ENCODE data around the gene CAMK2D.

DNA sequence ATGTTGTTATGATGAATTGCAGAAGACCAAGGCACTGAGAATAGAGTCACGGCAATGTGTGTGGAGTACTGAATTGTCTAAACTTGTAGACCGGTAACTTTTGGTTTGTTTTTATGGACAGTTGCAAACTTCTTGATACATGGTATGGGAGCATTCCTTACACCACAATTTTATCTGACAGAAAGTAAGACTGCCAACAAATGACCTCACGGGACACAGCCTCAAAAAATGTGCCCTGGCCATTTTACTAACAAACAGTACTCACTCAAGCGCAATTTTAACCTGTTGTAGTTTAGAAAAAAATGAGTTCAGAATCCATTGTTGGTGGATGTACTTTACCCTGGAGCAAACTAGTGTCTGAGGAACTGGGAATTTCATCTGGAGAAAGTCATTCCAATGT is 321.2 kb downstream of the CAMK2D start:
- TF ChIP-seq, protein P1, sequence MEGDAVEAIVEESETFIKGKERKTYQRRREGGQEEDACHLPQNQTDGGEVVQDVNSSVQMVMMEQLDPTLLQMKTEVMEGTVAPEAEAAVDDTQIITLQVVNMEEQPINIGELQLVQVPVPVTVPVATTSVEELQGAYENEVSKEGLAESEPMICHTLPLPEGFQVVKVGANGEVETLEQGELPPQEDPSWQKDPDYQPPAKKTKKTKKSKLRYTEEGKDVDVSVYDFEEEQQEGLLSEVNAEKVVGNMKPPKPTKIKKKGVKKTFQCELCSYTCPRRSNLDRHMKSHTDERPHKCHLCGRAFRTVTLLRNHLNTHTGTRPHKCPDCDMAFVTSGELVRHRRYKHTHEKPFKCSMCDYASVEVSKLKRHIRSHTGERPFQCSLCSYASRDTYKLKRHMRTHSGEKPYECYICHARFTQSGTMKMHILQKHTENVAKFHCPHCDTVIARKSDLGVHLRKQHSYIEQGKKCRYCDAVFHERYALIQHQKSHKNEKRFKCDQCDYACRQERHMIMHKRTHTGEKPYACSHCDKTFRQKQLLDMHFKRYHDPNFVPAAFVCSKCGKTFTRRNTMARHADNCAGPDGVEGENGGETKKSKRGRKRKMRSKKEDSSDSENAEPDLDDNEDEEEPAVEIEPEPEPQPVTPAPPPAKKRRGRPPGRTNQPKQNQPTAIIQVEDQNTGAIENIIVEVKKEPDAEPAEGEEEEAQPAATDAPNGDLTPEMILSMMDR (conservative IDR thresholded peaks at IDR 0.05; ENCODE audit: low read depth, low read length) = no peak
- no peak for TF ChIP-seq EZH2 (IDR thresholded peaks at IDR 0.05; ENCODE audit: low read length, unreplicated experiment)
